Lower lobe of right lung (tissue), 2 donors: ENCODE measurements around the gene ZNF316. TPM values are rescaled to one million over a fixed set of nuclear protein-coding genes. Genes with fewer than 3 reads are reported as not detected.

Experiments
- ATAC-seq, 2 donors: fragments of 200-7000 bp; cut with Tn5 transposase; one replicate each; pipeline ENCODE4 v1.9.1; 2020 to 2022; ENCODE audit warnings: mild to moderate bottlenecking in 2 of 2, moderate library complexity in 2 of 2
- DNase-seq: peaks from one replicate; pipeline ENCODE4 v3.0.0-alpha.2; 2020
- H3K27ac ChIP-seq: fragments of 200-600 bp; one replicate; pipeline ENCODE4 v1.8.0; 2022
- H3K27me3 ChIP-seq: fragments of 200-600 bp; one replicate; pipeline ENCODE4 v1.8.0; 2022; ENCODE audit warnings: low read depth
- H3K36me3 ChIP-seq: fragments of 200-600 bp; one replicate; pipeline ENCODE4 v1.8.0; 2022; ENCODE audit warnings: mild to moderate bottlenecking
- H3K4me1 ChIP-seq: fragments of 200-600 bp; one replicate; pipeline ENCODE4 v1.8.0; 2022
- H3K4me3 ChIP-seq: fragments of 200-600 bp; one replicate; pipeline ENCODE4 v1.8.0; 2022; ENCODE audit warnings: mild to moderate bottlenecking
- H3K9me3 ChIP-seq: fragments of 200-600 bp; one replicate; pipeline ENCODE4 v1.8.0; 2022
- CTCF ChIP-seq: fragments of 200-600 bp; IDR thresholded peaks from one replicate; pipeline ENCODE4 v1.8.0; 2022; ENCODE audit warnings: antibody characterized with exemption, mild to moderate bottlenecking
- intact Hi-C: fragments of 100-400 bp; cut with DNase I; formaldehyde crosslinking; loops from one replicate; pipeline ENCODE4 v1.11.0; 2022
- total RNA-seq: library from RNA; stranded (reverse); fragmentation: NEBNext Ultra II Directional; extraction: Animal tissue kit (Norgen Biotek cat#: 25700); gene quantifications from one replicate; pipeline ENCODE4 v1.2.1, GENCODE V29; 2021
- donor health status: DM: no; HTN: yes; CAD: no; lungs with severe emphysema.

Gene ZNF316
- total RNA-seq, 1 donor from 2014 or later, result 43.2 TPM

- H3K27ac ChIP-seq, result no peak overlapping the region
- H3K9me3 ChIP-seq, result peaks cover 35% of the 10 kb centered on the region
- H3K4me1 ChIP-seq, result peaks cover 24% of the 10 kb centered on the region
- ATAC-seq, result no peak
- H3K4me3 ChIP-seq, result no peak overlapping the region
- no peak for TF ChIP-seq CTCF
- intact Hi-C loops, result no loop called here
- no peak for DNase-seq
- H3K36me3 ChIP-seq, result peaks cover 79% of the 10 kb centered on the region
- no peaks in the 10 kb centered on the region for H3K27me3 ChIP-seq
Measured at GRCh38 chr7:6700793-6701192, 63.7 kb downstream of the ZNF316 start.

- DNase-seq, result no peak
- Histone ChIP-seq H3K36me3 (peaks cover 68% of the 10 kb centered on the region), H3K27ac (no peak overlapping the region), H3K4me3 (no peak overlapping the region), H3K9me3 (peaks cover 27% of the 10 kb centered on the region), H3K4me1 (peaks cover 26% of the 10 kb centered on the region), H3K27me3 (no peaks in the 10 kb centered on the region)
- TF ChIP-seq CTCF, result no peak
- ATAC-seq, result no peak
- intact Hi-C loops, result no loop called here
Measured at GRCh38 chr7:6701860-6702259, 64.7 kb downstream of the ZNF316 start.

Other genes with a start within 250 kb of the ZNF316 start
- gene DAGLB, start 189.4 kb upstream of the ZNF316 start, total RNA-seq, result 40.6 TPM
- gene KDELR2, start 153.2 kb upstream of the ZNF316 start, total RNA-seq, result 105 TPM
- 0.41 TPM for gene GRID2IP, start 85.9 kb upstream of the ZNF316 start, total RNA-seq
- gene ZDHHC4, start 59.9 kb upstream of the ZNF316 start, total RNA-seq, result 41.8 TPM
- gene INTS15, start 47.3 kb upstream of the ZNF316 start, total RNA-seq, result 33.2 TPM
- 4.4 TPM for gene ZNF853, start 21.7 kb upstream of the ZNF316 start, total RNA-seq
- 23.4 TPM for gene ZNF12, start 69.6 kb downstream of the ZNF316 start, total RNA-seq
- 4.8 TPM for gene RSPH10B2, start 116.8 kb downstream of the ZNF316 start, total RNA-seq
- 62.7 TPM for gene CCZ1B, start 189.0 kb downstream of the ZNF316 start, total RNA-seq